Measurements from ENCODE around the gene CBLL1.

CBLL1 gene

GRCh38 chr7:107743567-107744344 lies at the start of gene CBLL1:
Gene CBLL1 (plus strand): TSS chr7:107744142. CDS start chr7:107744164, 22 bp downstream.
- H3K27ac ChIP-seq: peak within 1 kb of the TSS; percentile 61 to 99 (median 97)
- peak within 1 kb of the TSS; percentile 65 to 98 (median 84) for H3K4me3 ChIP-seq

GRCh38 chr7:107694386-107694785 lies 49.6 kb upstream of the CBLL1 start:
- Histone ChIP-seq H3K4me3 (no peak overlapping the region), H3K27ac (no peak overlapping the region)

- no peak overlapping the region for H3K27ac ChIP-seq
Measured at GRCh38 chr7:107696330-107696946, 47.5 kb upstream of the CBLL1 start.

GRCh38 chr7:107697321-107698049 lies 46.5 kb upstream of the CBLL1 start:
- H3K27ac ChIP-seq: no peak overlapping the region
- no peak overlapping the region for H3K4me3 ChIP-seq

More at GRCh38 chr7:107696330-107696946, 47.5 kb upstream of the CBLL1 start:
- no peak overlapping the region for H3K4me3 ChIP-seq

- Histone ChIP-seq H3K27ac (no peak overlapping the region), H3K4me3 (no peak overlapping the region)
Measured at GRCh38 chr7:107700570-107700969, 43.4 kb upstream of the CBLL1 start.

GRCh38 chr7:107701191-107701590 lies 42.8 kb upstream of the CBLL1 start:
- H3K27ac ChIP-seq: no peak overlapping the region
- no peak overlapping the region for H3K4me3 ChIP-seq

- H3K4me3 ChIP-seq: no peak overlapping the region
Measured at GRCh38 chr7:107703219-107703618, 40.7 kb upstream of the CBLL1 start.

GRCh38 chr7:107703872-107704271 lies 40.1 kb upstream of the CBLL1 start:
- no peak overlapping the region for H3K27ac ChIP-seq
- H3K4me3 ChIP-seq: no peak overlapping the region

More at GRCh38 chr7:107703219-107703618, 40.7 kb upstream of the CBLL1 start:
- no peak overlapping the region for H3K27ac ChIP-seq

GRCh38 chr7:107708956-107709355 lies 35.0 kb upstream of the CBLL1 start:
- H3K4me3 ChIP-seq: no peak overlapping the region
- H3K27ac ChIP-seq: no peak overlapping the region

GRCh38 chr7:107711301-107711700 lies 32.6 kb upstream of the CBLL1 start:
- H3K4me3 ChIP-seq: no peak overlapping the region
- peak overlapping the region in 1 of 21 experiments; percentile 6 for H3K27ac ChIP-seq

- H3K4me3 ChIP-seq: no peak overlapping the region
Measured at GRCh38 chr7:107712025-107712424, 31.9 kb upstream of the CBLL1 start.

GRCh38 chr7:107712896-107713295 lies 31.0 kb upstream of the CBLL1 start:
- Histone ChIP-seq H3K4me3 (no peak overlapping the region), H3K27ac (no peak overlapping the region)

More at GRCh38 chr7:107712025-107712424, 31.9 kb upstream of the CBLL1 start:
- H3K27ac ChIP-seq: no peak overlapping the region

- H3K27ac ChIP-seq: no peak overlapping the region
- H3K4me3 ChIP-seq: no peak overlapping the region
Measured at GRCh38 chr7:107715531-107715930, 28.4 kb upstream of the CBLL1 start.

GRCh38 chr7:107718456-107719193 lies 25.3 kb upstream of the CBLL1 start:
- no peak overlapping the region for H3K27ac ChIP-seq

GRCh38 chr7:107721286-107721685 lies 22.7 kb upstream of the CBLL1 start:
- Histone ChIP-seq H3K4me3 (no peak overlapping the region), H3K27ac (no peak overlapping the region)

More at GRCh38 chr7:107718456-107719193, 25.3 kb upstream of the CBLL1 start:
- H3K4me3 ChIP-seq: no peak overlapping the region

GRCh38 chr7:107723255-107723654 lies 20.7 kb upstream of the CBLL1 start:
- H3K27ac ChIP-seq: no peak overlapping the region
- no peak overlapping the region for H3K4me3 ChIP-seq

GRCh38 chr7:107725138-107725740 lies 18.7 kb upstream of the CBLL1 start:
- Histone ChIP-seq H3K27ac (no peak overlapping the region), H3K4me3 (no peak overlapping the region)

GRCh38 chr7:107726356-107727130 lies 17.4 kb upstream of the CBLL1 start:
- H3K27ac ChIP-seq: no peak overlapping the region
- H3K4me3 ChIP-seq: no peak overlapping the region

GRCh38 chr7:107728276-107728675 lies 15.7 kb upstream of the CBLL1 start:
- H3K27ac ChIP-seq: no peak overlapping the region

More at GRCh38 chr7:107728276-107728675, 15.7 kb upstream of the CBLL1 start:
- no peak overlapping the region for H3K4me3 ChIP-seq
